RWPE1 (cell line): ENCODE data around the gene PRSS37.

Experiments
- CTCF ChIA-PET: fragments of 350-600 bp; sonication (Branson Sonifier 250); formaldehyde crosslinking; extraction: SDS; loops from one replicate; lab custom pipeline; 2021; lab: Yijun Ruan, JAX
- POLR2A ChIA-PET: fragments of 400-600 bp; formaldehyde crosslinking; extraction: SDS; loops from one replicate; lab custom pipeline; 2020; ENCODE audit warnings: antibody characterized with exemption; ENCODE audit not compliant: low non-redundant PET; lab: Yijun Ruan, JAX
- DNase-seq: peaks from one replicate; pipeline ENCODE4 v3.0.0; 2012; ENCODE audit warnings: low spot score
- H3K27ac ChIP-seq: fragments of 450-650 bp; 2 replicates; pipeline ENCODE4 v1.5.1; 2017
- CTCF ChIP-seq: fragments of 450-650 bp; conservative IDR thresholded peaks from 2 replicates; pipeline ENCODE4 v1.5.1; 2017; ENCODE audit warnings: low read depth, mild to moderate bottlenecking

The PRSS37 gene

GRCh38 chr7:141820067-141820466 lies 21.2 kb downstream of the PRSS37 start:
- H3K27ac ChIP-seq: no peak overlapping the region
- POLR2A ChIA-PET: no interaction called here
- CTCF ChIA-PET: no interaction called here
- DNase-seq: no peak
- TF ChIP-seq CTCF: no peak

GRCh38 chr7:141792526-141792925 lies 48.8 kb downstream of the PRSS37 start:
- ChIA-PET CTCF (no interaction called here), POLR2A (no interaction called here)
- no peak for TF ChIP-seq CTCF
- no peak for DNase-seq
- H3K27ac ChIP-seq: no peak overlapping the region

- ChIA-PET CTCF (no interaction called here), POLR2A (no interaction called here)
- no peak within 1 kb of the TSS for H3K27ac ChIP-seq
- DNase-seq: no peak
- TF ChIP-seq CTCF: no peak
Observed at GRCh38 chr7:141789917-141790316, 51.4 kb downstream of the PRSS37 start, which contains the start of gene TAS2R5. TSS of gene TAS2R5 (plus strand) at chr7:141790217. CDS start at chr7:141790362, 145 bp downstream.

GRCh38 chr7:141788296-141788695 lies 53.0 kb downstream of the PRSS37 start:
- DNase-seq: no peak
- no peak overlapping the region for H3K27ac ChIP-seq
- ChIA-PET CTCF (interaction anchor here (0.6 kb wide), 1 partner anchor 54 kb away, joined by 7 read pairs; no protein-coding TSS in a partner anchor), POLR2A (no interaction called here)
- no peak for TF ChIP-seq CTCF
